Endothelial cell of umbilical vein (primary cell): ENCODE data around the gene MBLAC1. TPM values are rescaled to one million over a fixed set of nuclear protein-coding genes. Genes with fewer than 3 reads are reported as not detected.

ENCODE experiments used
- BruUV-seq: library from RNA; stranded (reverse); fragments of 400-500 nt; replicated peaks from 2 replicates; lab custom pipeline; 2021; lab: Mats Ljungman, UMichigan
- CTCF ChIA-PET: fragments of 300-600, 350-600 bp; sonication (Branson Sonifier 250); formaldehyde crosslinking; loops from one replicate; lab custom pipeline; 2021; ENCODE audit warnings: antibody characterized with exemption, inconsistent platforms; lab: Charles Lee
- POLR2A ChIA-PET: fragments of 300-600, 350-600 bp; sonication (Branson Sonifier 250); formaldehyde crosslinking; loops from one replicate; lab custom pipeline; 2021; ENCODE audit warnings: antibody characterized with exemption, inconsistent platforms; lab: Charles Lee
- DNase-seq: peaks from one replicate; pipeline ENCODE4 v3.0.0-alpha.2; 2011; ENCODE audit warnings: low read depth, low spot score
- FAIRE-seq: peaks from 2 replicates; lab custom pipeline; 2011; peaks lifted over from hg19 to GRCh38; lab: Jason Lieb, UNC
- H2AFZ ChIP-seq: 2 replicates; pipeline ENCODE4 v1.6.0; 2012; ENCODE audit warnings: low read depth, low read length, control low read depth, inconsistent platforms
- H3K27ac ChIP-seq: 2 replicates; pipeline ENCODE4 v1.5.1; 2011; ENCODE audit warnings: low read depth, mild to moderate bottlenecking, control low read depth, low read length, moderate library complexity; ENCODE audit not compliant: insufficient read depth
- H3K27me3 ChIP-seq, 2 experiments: 2 replicates each; pipeline versions ENCODE4 v1.6.0 to v1.6.1; 2011; ENCODE audit warnings: low read length in 2 of 2, mixed read lengths in 1 of 2; ENCODE audit not compliant: control insufficient read depth in 2 of 2, insufficient read depth in 2 of 2
- H3K36me3 ChIP-seq, 2 experiments: 2 replicates in 1 of 2; 3 replicates in 1 of 2; pipeline ENCODE4 v1.5.1; 2011; ENCODE audit warnings: low read length in 2 of 2, mild to moderate bottlenecking in 1 of 2, moderate library complexity in 1 of 2; ENCODE audit not compliant: control insufficient read depth in 2 of 2, insufficient read depth in 2 of 2; ENCODE audit errors: extremely low read depth in 1 of 2
- H3K4me1 ChIP-seq: 3 replicates; pipeline ENCODE4 v1.5.1; 2011; ENCODE audit warnings: mild to moderate bottlenecking, low read length; ENCODE audit not compliant: control insufficient read depth, insufficient read depth; ENCODE audit errors: extremely low read depth
- H3K4me2 ChIP-seq: 2 replicates; pipeline ENCODE4 v1.6.1; 2011; ENCODE audit warnings: low read length, control low read depth, mixed read lengths; ENCODE audit not compliant: insufficient read depth
- H3K4me3 ChIP-seq, 3 experiments: fragments of 200-600 bp in 1 of 3; sonication (generic), shearing (Covaris generic) in 1 of 3; replicated peaks in 1 of 3; 2 replicates each; pipeline ENCODE4 v1.5.1; 2011 to 2016; ENCODE audit warnings: control low read depth in 3 of 3, low read length in 3 of 3, mild to moderate bottlenecking in 2 of 3, inconsistent platforms in 1 of 3, low read depth in 1 of 3, moderate library complexity in 1 of 3; ENCODE audit not compliant: insufficient read depth in 1 of 3
- H3K79me2 ChIP-seq: 2 replicates; pipeline ENCODE4 v1.6.0; 2012; ENCODE audit warnings: low read length, inconsistent platforms; ENCODE audit not compliant: control insufficient read depth, insufficient read depth
- H3K9ac ChIP-seq: replicated peaks from 2 replicates; pipeline ENCODE3; 2011; ENCODE audit warnings: low read length, control low read depth; ENCODE audit not compliant: insufficient read depth; ENCODE audit errors: extremely low read depth
- H3K9me1 ChIP-seq: replicated peaks from 3 replicates; pipeline ENCODE4 v1.6.0; 2011; ENCODE audit warnings: mild to moderate bottlenecking, low read length; ENCODE audit not compliant: control insufficient read depth, insufficient read depth; ENCODE audit errors: extremely low read depth
- H3K9me3 ChIP-seq: replicated peaks from 2 replicates; pipeline ENCODE4 v1.5.1; 2012; ENCODE audit warnings: low read length, inconsistent platforms; ENCODE audit not compliant: control insufficient read depth, insufficient read depth
- H4K20me1 ChIP-seq: replicated peaks from 2 replicates; pipeline ENCODE3; 2011; ENCODE audit warnings: mild to moderate bottlenecking, low read length; ENCODE audit not compliant: control insufficient read depth, insufficient read depth; ENCODE audit errors: extremely low read depth
- CTCF ChIP-seq, 2 donors: IDR thresholded peaks; 1 replicate in 1 of 2; 2 replicates in 1 of 2; pipeline ENCODE4 v1.5.1; 2011; ENCODE audit warnings: low read length in 2 of 2, mild to moderate bottlenecking in 2 of 2, moderate library complexity in 2 of 2, control low read depth in 1 of 2, inconsistent platforms in 1 of 2, low read depth in 1 of 2; ENCODE audit not compliant: insufficient read depth in 1 of 2; ENCODE audit errors: extremely low read depth in 1 of 2
- EZH2 ChIP-seq: IDR thresholded peaks from 2 replicates; pipeline ENCODE4 v1.6.1; 2012; ENCODE audit warnings: borderline replicate concordance, low read depth, mild to moderate bottlenecking, moderate library complexity, low read length, inconsistent platforms; ENCODE audit not compliant: severe bottlenecking
- FOS ChIP-seq: IDR thresholded peaks from 2 replicates; pipeline ENCODE4 v1.6.1; 2011; ENCODE audit warnings: mild to moderate bottlenecking, low read length, moderate library complexity, borderline replicate concordance; ENCODE audit not compliant: insufficient read depth
- GATA2 ChIP-seq: IDR thresholded peaks from 2 replicates; pipeline ENCODE4 v1.7.0; 2011; ENCODE audit warnings: low read depth, mild to moderate bottlenecking, moderate library complexity, mixed read lengths, low read length; ENCODE audit not compliant: insufficient read length, insufficient read depth
- JUN ChIP-seq: IDR thresholded peaks from 2 replicates; pipeline ENCODE4 v1.6.1; 2011; ENCODE audit warnings: borderline replicate concordance, low read depth; ENCODE audit not compliant: insufficient read length, insufficient read depth
- MAX ChIP-seq: IDR thresholded peaks from 2 replicates; pipeline ENCODE4 v1.6.1; 2011; ENCODE audit not compliant: insufficient read depth, insufficient read length
- MYC ChIP-seq: IDR thresholded peaks from one replicate; pipeline ENCODE4 v1.6.1; 2011; ENCODE audit warnings: mild to moderate bottlenecking, low read depth, low read length
- POLR2A ChIP-seq: IDR thresholded peaks from 2 replicates; pipeline ENCODE4 v1.6.1; 2012; ENCODE audit warnings: low read depth, mild to moderate bottlenecking, control low read depth, low read length
- POLR2AphosphoS5 ChIP-seq: IDR thresholded peaks from 2 replicates; pipeline ENCODE4 v1.6.1; 2012; ENCODE audit warnings: low read depth, mild to moderate bottlenecking, control low read depth, low read length, moderate library complexity; ENCODE audit not compliant: insufficient read depth
- dilution Hi-C: fragments of 300-500 bp; cut with MboI; formaldehyde crosslinking; loops from one replicate; pipeline ENCODE4 v1.15.0; 2019; ENCODE audit warnings: low sequenced_read_pairs; ENCODE audit not compliant: extremely low pct_ligation_motif_present
- intact Hi-C: fragments of 100-400 bp; cut with micrococcal nuclease; formaldehyde crosslinking; loops from one replicate; pipeline ENCODE4 v1.10.0; 2022
- polyA plus RNA-seq, 4 experiments: library from polyadenylated mRNA; depleted of rRNA in 3 of 4; stranded (reverse) in 3 of 4; unstranded in 1 of 4; fragments of >200 nt; gene quantifications; 2 replicates each; pipeline versions ENCODE4 v1.2.1 to v1.2.3, GENCODE V29; 2011 to 2012; ENCODE audit warnings: missing spikeins in 1 of 4
- total RNA-seq: library from RNA; stranded (reverse); gene quantifications from 2 replicates; pipeline ENCODE4 v1.2.3, GENCODE V29; 2021

Gene MBLAC1
- total and polyA plus RNA-seq, 2 donors (not counting 3 experiments of a cell fraction or from before 2014, with no cell fraction given) = 1.8 to 2.1 TPM

GRCh38 chr7:100111914-100112313 is 14.9 kb upstream of the MBLAC1 start:
- Histone ChIP-seq H3K27me3 (no peaks in the 10 kb centered on the region), H3K79me2 (no peaks in the 10 kb centered on the region), H3K9me3 (no peaks in the 10 kb centered on the region), H3K36me3 (peaks cover 12 to 35% of the 10 kb centered on the region in 2 experiments), H4K20me1 (no peaks in the 10 kb centered on the region), H2AFZ (no peak overlapping the region), H3K4me1 (no peaks in the 10 kb centered on the region), H3K9me1 (no peaks in the 10 kb centered on the region), H3K9ac (no peak overlapping the region), H3K27ac (no peak overlapping the region), H3K4me2 (no peak overlapping the region), H3K4me3 (no peak overlapping the region)
- no peak for TF ChIP-seq GATA2
- no peak for TF ChIP-seq CTCF (IDR thresholded peaks at IDR 0.05; ENCODE audit: extremely low read depth in 1 of 2, insufficient read depth in 1 of 2, low read depth in 1 of 2, low read length in 2 of 2)
- TF ChIP-seq MAX = no peak
- TF ChIP-seq MYC = no peak
- no peak for TF ChIP-seq EZH2
- TF ChIP-seq JUN = no peak
- TF ChIP-seq POLR2AphosphoS5 = no peak
- no peak for TF ChIP-seq POLR2A
- no peak for TF ChIP-seq FOS
- no peak for FAIRE-seq
- DNase-seq = no peak
- intact Hi-C loops = no loop called here
- BruUV-seq = no TSS peak
- dilution Hi-C loops = no loop called here
- POLR2A ChIA-PET = no interaction called here
- CTCF ChIA-PET = no interaction called here
